Measurements from ENCODE around the gene CPHXL2.

DNA sequence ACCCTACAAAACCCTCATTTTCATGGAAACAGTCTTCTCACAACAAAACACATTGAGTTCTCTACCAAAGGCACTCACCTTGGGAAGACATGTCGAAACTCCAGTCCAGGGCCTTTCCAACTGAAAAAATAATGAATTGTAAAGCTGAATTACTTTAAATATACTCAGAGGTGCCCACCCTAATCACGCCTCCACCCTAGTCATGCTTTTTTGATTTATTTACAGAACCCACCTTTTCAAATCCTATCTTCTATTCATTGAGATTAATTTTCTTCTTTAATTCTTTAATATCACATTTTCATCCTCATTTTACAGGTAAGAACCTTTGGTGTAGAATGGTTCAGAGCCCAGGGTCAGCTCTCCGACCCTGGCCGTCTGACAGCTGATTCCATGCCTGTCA is at the start of gene CPHXL2:
- TF ChIP-seq POLR2A (IDR thresholded peaks at IDR 0.05) (no peak), CTCF (IDR thresholded peaks at IDR 0.05 in 4 of 5, conservative IDR thresholded peaks at IDR 0.05 in 1 of 5) (no peak)

All from gastrocnemius medialis (tissue), 4 donors.